Thyroid gland (tissue), 4 donors: Measurements from ENCODE around the gene SLC29A3. TPM values are rescaled to one million over a fixed set of nuclear protein-coding genes. Genes with fewer than 3 reads are reported as not detected.

Source experiments
- DNase-seq, 2 donors: peaks; one replicate each; pipeline ENCODE4 v3.0.0-alpha.2; 2019
- H3K27ac ChIP-seq, 3 donors: fragments of 200-600 bp; sonication (generic); 1 replicate in 2 of 3; 2 replicates in 1 of 3; pipeline ENCODE4 v1.5.1; 2016 to 2019; ENCODE audit warnings: mild to moderate bottlenecking in 1 of 3, moderate library complexity in 1 of 3
- H3K27me3 ChIP-seq: fragments of 200-600 bp; sonication (generic); one replicate; pipeline ENCODE4 v1.5.1; 2019
- H3K36me3 ChIP-seq, 2 donors: fragments of 200-600 bp; sonication (generic); one replicate each; pipeline ENCODE4 v1.5.1; 2016 to 2019
- H3K4me1 ChIP-seq, 2 donors: fragments of 200-600 bp; sonication (generic); one replicate each; pipeline ENCODE4 v1.5.1; 2017 to 2019
- H3K4me3 ChIP-seq, 3 donors: fragments of 200-600 bp; sonication (generic); replicated peaks in 1 of 3; 1 replicate in 2 of 3; 2 replicates in 1 of 3; pipeline ENCODE4 v1.5.1; 2016; ENCODE audit warnings: mild to moderate bottlenecking in 1 of 3
- H3K9me3 ChIP-seq: fragments of 200-600 bp; sonication (generic); one replicate; pipeline ENCODE4 v1.5.1; 2017
- CTCF ChIP-seq, 6 experiments: fragments of 200-600 bp in 3 of 6; fragments of 450-650 bp in 3 of 6; sonication (generic) in 3 of 6; IDR thresholded peaks; one replicate each; pipeline ENCODE4 v1.5.1; 2016 to 2019; ENCODE audit warnings: antibody characterized with exemption in 6 of 6, mild to moderate bottlenecking in 2 of 6, inconsistent platforms in 1 of 6, moderate library complexity in 1 of 6
- POLR2A ChIP-seq, 2 donors: fragments of 450-650 bp; IDR thresholded peaks; one replicate each; pipeline ENCODE4 v1.6.1; 2017; ENCODE audit warnings: antibody characterized with exemption in 2 of 2, mild to moderate bottlenecking in 2 of 2, moderate library complexity in 1 of 2
- WGBS, 2 donors: methylation state at CpG; one replicate each; pipeline ENCODE4 v1.1.5; 2017; 5-methylcytosine and 5-hydroxymethylcytosine counted together
- intact Hi-C: fragments of 100-400 bp; cut with DNase I; formaldehyde crosslinking; loops from one replicate; pipeline ENCODE4 v1.15.1; 2023
- total RNA-seq, 4 donors: library from RNA; depleted of rRNA; stranded (reverse); fragments of >200 nt; gene quantifications; one replicate each; pipeline ENCODE4 v1.2.3, GENCODE V29; 2016

Gene SLC29A3
- total RNA-seq, 4 donors from 2014 or later, result 5.1 to 8.2 (median 6.7) TPM

- no peak for TF ChIP-seq CTCF (IDR thresholded peaks at IDR 0.05)
- no peak for TF ChIP-seq POLR2A (IDR thresholded peaks at IDR 0.05)
- DNase-seq, result no peak
- H3K36me3 ChIP-seq, result no peaks in the 10 kb centered on the region
- WGBS, 2 donors, result 92 to 95% methylated on average over 10 to 11 of the region's 11 CpGs
- intact Hi-C loops, result no loop called here
- H3K27ac ChIP-seq, result no peak overlapping the region
- no peak overlapping the region for H3K4me3 ChIP-seq
- H3K4me1 ChIP-seq, result no peaks in the 10 kb centered on the region
- H3K9me3 ChIP-seq, result no peaks in the 10 kb centered on the region
- no peaks in the 10 kb centered on the region for H3K27me3 ChIP-seq
Observed at GRCh38 chr10:71277914-71278665, 41.0 kb upstream of the SLC29A3 start.

GRCh38 chr10:71278691-71279588, 40.1 kb upstream of the SLC29A3 start:
- intact Hi-C loops, result no loop called here
- no peaks in the 10 kb centered on the region for H3K27me3 ChIP-seq
- no peak for DNase-seq
- 73 to 82% methylated on average over 9 to 14 of the region's 19 CpGs for WGBS, 2 donors
- no peaks in the 10 kb centered on the region for H3K4me1 ChIP-seq
- TF ChIP-seq POLR2A (IDR thresholded peaks at IDR 0.05) (no peak), CTCF (IDR thresholded peaks at IDR 0.05) (no peak)
- H3K27ac ChIP-seq, result no peak overlapping the region
- no peaks in the 10 kb centered on the region for H3K9me3 ChIP-seq
- H3K36me3 ChIP-seq, result no peaks in the 10 kb centered on the region
- no peak overlapping the region for H3K4me3 ChIP-seq

GRCh38 chr10:71279590-71280170, 39.4 kb upstream of the SLC29A3 start:
- WGBS, 2 donors, result 77 to 89% methylated on average over 10 to 13 of the region's 22 CpGs
- H3K4me3 ChIP-seq, result no peak overlapping the region
- H3K4me1 ChIP-seq, result no peaks in the 10 kb centered on the region
- no peak overlapping the region for H3K27ac ChIP-seq
- H3K36me3 ChIP-seq, result no peaks in the 10 kb centered on the region
- no peak for DNase-seq
- intact Hi-C loops, result loop anchor here (5.0 kb wide), 1 partner anchor 352 kb away; no protein-coding TSS in a partner anchor
- no peak for TF ChIP-seq CTCF (IDR thresholded peaks at IDR 0.05)
- TF ChIP-seq POLR2A (IDR thresholded peaks at IDR 0.05), result no peak
- no peaks in the 10 kb centered on the region for H3K9me3 ChIP-seq
- no peaks in the 10 kb centered on the region for H3K27me3 ChIP-seq

GRCh38 chr10:71280216-71280615, 38.8 kb upstream of the SLC29A3 start:
- 83 to 94% methylated on average over 5 of the region's 5 CpGs for WGBS, 2 donors
- Histone ChIP-seq H3K36me3 (no peaks in the 10 kb centered on the region), H3K4me1 (no peaks in the 10 kb centered on the region), H3K27me3 (no peaks in the 10 kb centered on the region), H3K27ac (no peak overlapping the region), H3K4me3 (no peak overlapping the region), H3K9me3 (no peaks in the 10 kb centered on the region)
- intact Hi-C loops, result loop anchor here (5.0 kb wide), 1 partner anchor 353 kb away; no protein-coding TSS in a partner anchor
- DNase-seq, result no peak
- TF ChIP-seq POLR2A (IDR thresholded peaks at IDR 0.05) (no peak), CTCF (IDR thresholded peaks at IDR 0.05) (no peak)
